NCI-H82 (cell line): ENCODE data around the gene PKN2.
A peak's percentile ranks its signal among the peaks of the same experiment; 100 is the strongest.
"Not testable (repeated sequence)": the region's sequence is repeated elsewhere in the genome, so short reads cannot be mapped to it uniquely, and the experiment has no call there.

Experiments used
- DNase-seq: peaks from one replicate; lab custom pipeline; 2025; lab: John Stamatoyannopoulos, UW

The PKN2 gene

DNA sequence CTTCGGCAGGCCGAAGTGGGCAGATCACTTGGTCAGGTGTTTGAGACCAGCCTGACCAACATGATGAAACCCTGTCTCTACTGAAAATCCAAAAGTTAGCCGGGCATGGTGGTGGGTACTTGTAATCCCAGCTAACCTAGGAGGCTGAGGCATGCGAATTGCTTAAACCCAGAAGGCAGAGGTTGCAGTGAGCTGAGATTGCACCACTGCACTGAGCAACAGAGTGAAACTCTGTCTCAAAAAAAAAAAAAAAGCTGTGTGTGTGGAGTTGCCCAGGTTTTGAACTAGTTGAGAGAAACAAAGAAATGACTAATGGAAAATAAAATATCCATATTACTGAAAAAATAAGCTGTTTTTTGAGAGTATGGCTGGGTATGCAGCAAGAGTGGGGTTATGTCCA lies 107.1 kb downstream of the PKN2 start:
- no peak for DNase-seq

DNA sequence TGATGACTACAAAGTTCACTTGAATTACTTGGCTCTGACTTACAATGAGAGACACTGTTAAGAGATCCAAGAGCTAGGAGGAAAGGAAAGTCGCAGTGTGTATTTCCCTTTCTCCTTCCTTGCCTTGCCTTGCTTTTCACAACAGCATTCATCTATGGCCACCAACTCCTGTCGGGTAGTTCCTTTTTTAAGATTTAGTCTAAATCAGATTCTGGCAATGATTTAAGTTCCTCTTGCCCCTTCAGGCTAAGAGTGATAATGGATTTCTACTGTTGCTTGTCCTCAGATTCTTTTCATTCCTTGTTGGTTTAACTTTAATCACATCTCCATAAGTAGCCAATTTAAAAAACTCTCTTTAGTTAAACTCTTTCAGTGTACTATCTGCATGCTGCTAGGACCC lies 115.4 kb downstream of the PKN2 start:
- DNase-seq = no peak

- DNase-seq = peak; percentile 64
These were observed 116.4 kb downstream of the PKN2 start for GRCh38 chr1:88800382-88801051.

DNA sequence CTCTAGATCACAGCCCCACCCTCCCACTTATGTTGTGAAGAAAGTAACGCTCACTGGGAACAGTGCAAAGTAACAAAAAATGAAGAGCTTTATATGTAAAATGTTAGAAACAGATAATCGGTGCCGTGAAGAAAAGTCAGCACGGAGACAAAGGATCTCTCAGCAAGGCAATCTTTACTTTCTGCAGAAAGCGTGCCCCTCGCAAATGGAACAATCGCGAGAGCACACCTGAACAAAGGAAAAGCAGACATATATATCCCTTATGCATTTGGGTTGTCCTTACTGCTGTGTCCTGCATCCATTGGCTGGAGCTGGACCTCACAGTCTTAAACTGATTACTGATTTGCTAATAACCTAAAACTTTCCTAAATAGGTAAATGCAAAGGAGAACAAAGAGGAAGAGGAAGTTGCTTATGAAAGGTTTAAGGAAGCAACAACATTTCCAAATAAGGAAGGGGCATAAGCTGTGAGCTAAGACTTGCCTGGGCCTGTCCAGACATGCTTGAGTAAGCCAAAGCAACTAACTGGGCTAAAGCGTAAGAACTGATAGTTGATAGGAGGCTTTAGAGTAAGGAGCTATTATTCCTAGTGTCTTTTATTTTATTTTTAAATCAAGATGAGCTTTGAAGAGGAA lies 117.6 kb downstream of the PKN2 start:
- peak; percentile 17 for DNase-seq

GRCh38 chr1:88802404-88802803 lies 118.3 kb downstream of the PKN2 start:
- DNase-seq = no peak

- DNase-seq = no peak
These were observed 118.9 kb downstream of the PKN2 start for GRCh38 chr1:88802950-88803349.

DNA sequence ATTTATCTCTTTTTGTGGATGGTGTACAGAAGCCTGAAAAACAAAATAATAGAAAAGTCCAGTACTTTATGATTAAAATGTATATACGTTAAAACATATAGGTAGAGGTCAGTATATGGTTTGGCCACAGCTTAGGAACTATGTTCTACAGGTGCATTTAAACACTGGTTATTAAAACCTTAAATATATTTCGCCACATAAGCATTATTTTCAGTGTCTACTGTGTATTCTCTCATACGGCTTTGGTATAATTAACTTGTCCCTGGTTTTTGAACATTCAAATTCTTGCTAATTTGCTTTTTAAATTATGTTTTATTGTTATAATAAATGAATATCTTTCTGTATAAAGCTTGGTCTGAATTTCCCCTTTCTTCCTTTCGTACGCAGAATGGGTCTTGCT lies 119.4 kb downstream of the PKN2 start:
- DNase-seq = no peak

- DNase-seq = no peak
These were observed 128.3 kb downstream of the PKN2 start for GRCh38 chr1:88812366-88812765.

GRCh38 chr1:88813471-88813870 lies 129.4 kb downstream of the PKN2 start:
- DNase-seq = no peak

GRCh38 chr1:88819642-88820041 lies 135.6 kb downstream of the PKN2 start:
- DNase-seq = not testable (repeated sequence)

DNA sequence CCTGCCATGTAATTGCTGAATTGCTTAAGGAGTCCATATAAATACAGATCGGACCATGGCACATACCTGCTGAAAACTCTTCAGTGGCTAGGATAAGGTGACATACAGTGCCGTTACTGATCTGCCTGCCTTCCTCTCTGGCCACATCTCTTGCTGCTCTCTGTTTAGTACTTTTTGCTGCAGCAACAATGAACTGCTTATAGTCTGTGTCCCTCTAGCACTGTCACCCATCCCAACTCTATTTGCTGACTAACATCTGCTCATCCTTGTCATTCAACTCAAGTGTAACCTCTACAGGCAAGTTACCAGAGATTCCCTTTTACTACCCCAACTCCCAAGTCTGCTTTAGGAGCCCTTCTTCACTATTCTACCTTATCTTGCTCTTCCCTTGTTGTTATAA lies 141.6 kb downstream of the PKN2 start:
- no peak for DNase-seq

- DNase-seq = peak; percentile 20
These were observed 163.6 kb downstream of the PKN2 start for GRCh38 chr1:88847643-88848042.

DNA sequence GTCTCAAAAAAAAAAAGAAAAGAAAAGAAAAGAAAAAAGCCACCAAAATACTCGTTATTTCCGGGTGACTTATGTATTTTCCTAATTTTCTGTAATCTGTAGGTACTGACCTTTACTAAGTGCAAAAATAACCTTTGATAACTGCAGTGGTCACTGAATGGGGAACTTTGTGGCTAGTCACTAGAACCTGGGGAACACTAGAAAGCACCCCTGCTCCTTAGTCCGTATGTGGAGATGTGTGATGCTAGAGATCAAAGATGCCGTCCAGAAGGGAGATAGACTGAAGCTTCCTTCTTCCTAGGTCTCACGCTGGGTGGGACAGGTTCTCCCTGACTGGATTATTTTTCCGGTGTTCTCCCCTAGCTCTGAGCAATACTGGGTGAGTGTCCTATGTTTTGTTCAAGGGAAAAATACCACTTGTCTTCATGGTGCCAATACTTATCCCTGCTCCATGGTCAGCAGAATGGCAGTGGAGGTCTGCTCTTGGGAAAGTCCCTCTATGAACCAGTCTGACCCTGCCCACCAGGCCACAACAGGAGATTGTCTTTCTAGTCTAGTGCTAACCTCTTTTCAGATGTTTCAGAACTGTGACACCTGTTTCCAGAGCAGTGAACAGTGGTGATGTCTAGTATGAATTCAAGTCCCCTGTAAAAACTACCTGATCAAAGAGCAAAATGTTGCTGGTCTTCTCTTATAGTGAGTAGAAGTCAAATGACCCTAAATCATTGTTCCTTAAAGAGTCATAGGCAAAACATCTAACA lies 167.4 kb downstream of the PKN2 start:
- DNase-seq = peak; percentile 8

GRCh38 chr1:88867743-88868521 lies 183.9 kb downstream of the PKN2 start:
- no peak for DNase-seq

DNA sequence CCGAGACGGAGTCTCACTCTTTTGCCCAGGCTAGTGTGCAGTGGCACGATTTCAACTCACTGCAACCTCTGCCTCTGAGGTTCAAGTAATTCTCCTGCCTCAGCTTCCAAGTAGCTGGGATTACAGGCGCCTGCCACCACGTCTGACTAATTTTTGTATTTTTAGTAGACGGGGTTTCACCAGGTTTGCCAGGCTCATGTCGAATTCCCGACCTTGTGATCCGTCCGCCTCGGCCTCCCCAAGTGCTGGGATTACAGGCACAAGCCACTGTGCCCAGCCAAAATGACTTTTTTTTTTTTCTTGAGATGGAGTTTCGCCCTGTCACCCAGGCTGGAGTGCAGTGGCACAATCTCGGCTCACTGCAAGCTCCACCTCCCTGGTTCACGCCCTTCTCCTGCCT lies 185.6 kb downstream of the PKN2 start:
- not testable (repeated sequence) for DNase-seq

GRCh38 chr1:88873737-88874349 lies 189.8 kb downstream of the PKN2 start:
- DNase-seq = no peak

DNA sequence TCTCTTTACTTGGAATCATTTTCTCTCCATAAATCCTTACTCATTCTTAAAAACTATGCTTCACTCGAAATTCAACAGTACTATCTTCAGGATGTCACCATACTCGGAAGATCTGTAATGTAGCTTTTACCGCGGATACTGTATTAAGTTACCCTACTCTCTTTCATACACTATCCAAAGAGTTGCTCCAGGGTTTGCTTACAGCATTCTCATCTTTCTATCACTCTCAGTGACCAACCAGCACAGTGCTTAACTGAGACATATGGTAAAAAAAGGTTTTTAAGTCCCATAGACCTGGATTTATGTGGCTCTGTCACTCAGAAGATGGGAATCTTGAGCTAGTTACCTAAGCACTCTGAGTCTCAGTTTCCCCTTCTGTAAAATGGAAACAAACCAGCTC lies 191.5 kb downstream of the PKN2 start:
- DNase-seq = no peak

- DNase-seq = no peak
These were observed 192.7 kb downstream of the PKN2 start for GRCh38 chr1:88876573-88877365.

DNA sequence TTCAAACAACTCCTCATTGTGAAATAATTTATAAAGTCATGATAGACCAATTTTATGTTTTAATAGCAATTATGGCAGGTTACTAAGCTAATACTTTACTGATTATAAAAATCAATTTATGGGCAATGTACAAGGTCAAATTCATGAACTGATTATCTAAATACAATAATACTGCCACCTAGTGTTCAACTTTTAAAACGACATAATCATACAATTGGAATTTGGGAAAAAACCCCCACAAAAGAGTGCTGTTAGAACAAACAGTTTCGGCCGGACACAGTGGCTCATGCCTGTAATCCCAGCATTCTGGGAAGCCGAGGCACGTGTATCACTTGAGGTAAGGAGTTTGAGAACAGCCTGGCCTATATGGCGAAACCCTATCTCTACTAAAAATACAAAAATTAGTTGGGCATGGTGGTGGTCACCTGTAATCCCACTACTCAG lies 193.3 kb downstream of the PKN2 start:
- DNase-seq = peak; percentile 33

DNA sequence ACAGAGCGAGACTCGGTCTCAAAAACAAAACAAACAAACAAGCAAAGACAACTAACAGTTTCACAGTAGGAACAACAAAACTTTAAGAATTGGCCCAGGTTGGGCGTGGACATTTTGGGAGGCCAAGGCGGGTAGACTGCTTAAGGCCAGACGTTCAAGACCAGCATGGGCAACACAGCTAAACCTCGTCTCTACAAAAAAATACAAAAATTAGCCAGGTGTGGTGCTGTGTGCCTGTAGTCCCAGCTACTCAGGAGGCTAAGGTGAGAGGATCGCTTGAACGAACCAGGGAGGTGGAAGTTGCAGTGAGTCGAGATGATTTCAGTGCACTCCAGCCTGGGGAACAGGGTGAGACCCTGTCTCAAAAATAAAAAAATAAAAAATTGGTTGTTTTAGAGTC lies 193.8 kb downstream of the PKN2 start:
- no peak for DNase-seq

DNA sequence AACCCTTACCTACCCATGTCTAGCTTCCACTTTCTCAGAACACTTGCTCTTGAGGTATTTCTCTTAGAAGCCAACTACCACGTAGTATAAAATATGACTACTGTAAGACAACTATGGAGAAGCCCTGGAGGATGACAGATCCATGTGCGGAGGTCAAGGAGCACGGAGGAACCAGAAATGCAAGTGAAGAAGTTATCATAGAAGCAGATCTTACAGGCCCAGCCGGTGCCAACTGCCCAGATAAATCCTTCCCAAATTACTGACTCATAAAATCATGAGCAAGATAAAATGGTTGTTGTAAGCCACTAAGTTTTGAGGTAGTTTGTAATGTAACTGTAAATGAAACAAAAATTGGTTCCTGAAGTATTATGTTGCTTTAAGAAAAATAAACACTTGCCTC lies 194.7 kb downstream of the PKN2 start:
- no peak for DNase-seq
